GM10266 (cell line): ENCODE results near the gene SLC24A3.

Source experiments
- DNase-seq: peaks from one replicate; pipeline ENCODE4 v3.0.0; 2012; ENCODE audit errors: extremely low spot score
- CTCF ChIP-seq: IDR thresholded peaks from 2 replicates; pipeline ENCODE4 v1.5.1; 2012; ENCODE audit warnings: mild to moderate bottlenecking, low read depth; ENCODE audit not compliant: control insufficient read depth, insufficient read depth; ENCODE audit errors: missing control alignments

Gene SLC24A3

GRCh38 chr20:19213946-19214490 is 1.6 kb downstream of the SLC24A3 start:
- no peak for TF ChIP-seq CTCF
- no peak for DNase-seq

GRCh38 chr20:19218411-19218810 is 6.0 kb downstream of the SLC24A3 start:
- DNase-seq, result no peak
- no peak for TF ChIP-seq CTCF

GRCh38 chr20:19222520-19223040 is 10.1 kb downstream of the SLC24A3 start:
- no peak for TF ChIP-seq CTCF
- no peak for DNase-seq

- no peak for DNase-seq
- TF ChIP-seq CTCF, result no peak
These were observed 11.2 kb downstream of the SLC24A3 start for GRCh38 chr20:19223640-19224039.

GRCh38 chr20:19231359-19232035 is 19.1 kb downstream of the SLC24A3 start:
- DNase-seq, result no peak
- TF ChIP-seq CTCF, result no peak

GRCh38 chr20:19232997-19233794 is 20.8 kb downstream of the SLC24A3 start:
- DNase-seq, result no peak

More at GRCh38 chr20:19232997-19233794, 20.8 kb downstream of the SLC24A3 start:
- TF ChIP-seq CTCF, result no peak
